GM13977 (cell line): ENCODE measurements around the gene DCUN1D1.

Experiments used
- DNase-seq: peaks from one replicate; pipeline ENCODE4 v3.0.0; 2012; ENCODE audit warnings: low spot score
- in situ Hi-C: fragments of 300-500 bp; cut with MboI; formaldehyde crosslinking; loops from one replicate; pipeline ENCODE4 v1.12.0; 2022; ENCODE audit warnings: low sequenced_read_pairs, low pct_unique_long_range_greater_than_20kb, mixed read lengths, inconsistent platforms; ENCODE audit not compliant: unreplicated experiment
- TF ChIP-seq, protein P1 (sequence below): IDR thresholded peaks from 2 replicates; pipeline ENCODE4 v1.5.1; 2012; ENCODE audit warnings: mild to moderate bottlenecking, control low read depth; ENCODE audit not compliant: insufficient read depth; ENCODE audit errors: extremely low read depth, missing control alignments

Gene DCUN1D1

DNA sequence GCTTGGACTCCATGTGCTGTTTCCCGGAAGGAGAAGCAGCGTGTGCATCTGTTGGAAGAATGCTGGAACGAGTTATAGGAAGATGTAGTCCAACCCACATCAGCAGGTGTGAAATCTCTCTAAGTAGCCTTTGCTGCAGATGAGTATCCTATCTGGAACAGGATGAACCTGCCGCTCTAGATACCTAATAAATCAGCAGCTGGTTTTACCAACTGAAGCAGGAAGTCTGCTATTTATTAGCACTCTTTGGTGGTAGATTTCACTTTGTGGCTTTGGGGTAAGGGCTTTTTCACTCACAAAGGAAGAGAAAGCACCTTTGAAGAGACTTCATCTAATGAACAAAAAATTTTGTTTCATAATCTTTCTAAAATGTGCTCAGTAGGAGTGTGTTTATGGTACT, 66.4 kb downstream of the DCUN1D1 start:
- in situ Hi-C loops = loop anchor here (25.0 kb wide), 1 partner anchor 473 kb away; no protein-coding TSS in a partner anchor
- TF ChIP-seq, protein P1, sequence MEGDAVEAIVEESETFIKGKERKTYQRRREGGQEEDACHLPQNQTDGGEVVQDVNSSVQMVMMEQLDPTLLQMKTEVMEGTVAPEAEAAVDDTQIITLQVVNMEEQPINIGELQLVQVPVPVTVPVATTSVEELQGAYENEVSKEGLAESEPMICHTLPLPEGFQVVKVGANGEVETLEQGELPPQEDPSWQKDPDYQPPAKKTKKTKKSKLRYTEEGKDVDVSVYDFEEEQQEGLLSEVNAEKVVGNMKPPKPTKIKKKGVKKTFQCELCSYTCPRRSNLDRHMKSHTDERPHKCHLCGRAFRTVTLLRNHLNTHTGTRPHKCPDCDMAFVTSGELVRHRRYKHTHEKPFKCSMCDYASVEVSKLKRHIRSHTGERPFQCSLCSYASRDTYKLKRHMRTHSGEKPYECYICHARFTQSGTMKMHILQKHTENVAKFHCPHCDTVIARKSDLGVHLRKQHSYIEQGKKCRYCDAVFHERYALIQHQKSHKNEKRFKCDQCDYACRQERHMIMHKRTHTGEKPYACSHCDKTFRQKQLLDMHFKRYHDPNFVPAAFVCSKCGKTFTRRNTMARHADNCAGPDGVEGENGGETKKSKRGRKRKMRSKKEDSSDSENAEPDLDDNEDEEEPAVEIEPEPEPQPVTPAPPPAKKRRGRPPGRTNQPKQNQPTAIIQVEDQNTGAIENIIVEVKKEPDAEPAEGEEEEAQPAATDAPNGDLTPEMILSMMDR = no peak
- peak; percentile 41 for DNase-seq

DNA sequence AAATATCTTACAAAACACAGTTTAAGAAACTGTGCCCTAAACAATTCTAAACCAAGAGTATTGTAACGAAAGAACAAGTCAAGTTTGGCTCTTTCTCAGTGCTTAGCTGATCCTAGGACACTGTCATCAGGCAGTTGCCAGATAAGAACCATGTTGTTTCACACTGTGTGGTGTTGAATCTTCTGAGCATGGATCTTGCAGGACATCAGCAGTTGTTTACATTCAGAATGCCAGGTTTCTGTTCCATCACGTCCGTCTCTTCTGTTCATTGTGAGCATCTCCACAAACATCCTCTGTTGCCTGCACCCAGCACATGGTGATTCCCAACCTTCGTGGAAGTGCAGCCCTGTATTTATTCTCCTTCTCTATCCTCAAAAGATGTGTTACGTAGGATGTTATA, 67.9 kb downstream of the DCUN1D1 start:
- DNase-seq = no peak
- in situ Hi-C loops = loop anchor here (25.0 kb wide), 1 partner anchor 475 kb away; no protein-coding TSS in a partner anchor
- TF ChIP-seq, protein P1 = no peak

DNA sequence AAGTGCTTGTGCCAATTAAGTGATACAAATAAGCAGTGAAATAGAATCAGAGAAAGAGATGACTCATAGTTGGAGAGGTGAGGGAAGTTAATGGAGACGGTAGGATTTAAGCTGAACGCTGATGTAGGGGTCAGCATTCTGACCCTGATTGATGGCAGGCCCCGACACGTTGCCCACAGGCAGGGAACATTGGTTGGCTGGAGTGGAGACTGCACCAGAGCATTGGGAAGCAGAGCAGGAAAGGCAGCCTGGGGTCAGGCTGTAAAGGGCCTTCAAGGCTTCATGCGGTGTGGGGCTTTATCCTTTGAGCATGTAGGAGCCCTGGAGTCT, 68.6 kb downstream of the DCUN1D1 start:
- no peak for DNase-seq
- TF ChIP-seq, protein P1 = no peak
- in situ Hi-C loops = loop anchor here (25.0 kb wide), 1 partner anchor 476 kb away; no protein-coding TSS in a partner anchor

DNA sequence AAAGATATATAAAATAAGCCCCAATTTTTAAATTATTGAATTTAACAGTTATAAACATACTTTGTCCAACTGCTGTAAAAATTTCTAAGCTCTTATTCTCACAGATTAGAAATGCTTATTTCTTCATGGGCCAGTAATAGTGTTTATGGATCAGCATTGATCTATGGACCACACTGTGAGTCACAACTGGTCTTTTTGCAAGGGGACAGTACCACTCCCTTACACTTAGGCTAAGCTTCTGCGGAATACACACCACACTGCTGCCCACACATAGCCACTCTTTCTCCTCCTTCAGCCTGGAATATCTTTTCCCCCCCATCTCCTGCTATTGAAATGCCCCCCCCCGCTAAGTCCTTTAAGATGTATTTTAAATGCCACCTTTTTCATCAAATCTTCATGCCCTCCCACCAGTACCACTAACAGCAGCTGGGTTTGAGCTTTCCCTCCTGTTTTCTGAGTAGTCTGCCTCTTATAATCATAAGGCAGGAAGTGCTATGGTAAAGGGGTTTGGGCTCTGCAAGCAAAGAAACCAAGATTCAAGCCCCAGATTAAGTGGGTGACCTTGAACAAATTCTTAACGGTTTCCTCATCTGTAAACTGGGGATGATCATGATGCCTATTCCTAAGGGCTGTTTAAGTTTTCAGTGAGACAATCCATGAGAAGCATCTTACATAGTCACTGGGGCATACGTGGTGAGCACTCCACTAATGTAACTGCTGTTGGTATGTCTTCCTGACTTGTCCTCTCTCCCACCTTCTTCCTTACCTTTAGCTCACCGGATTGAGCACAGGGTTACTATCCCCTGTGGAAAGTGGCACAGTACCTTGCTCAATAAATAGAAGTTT, 69.2 kb downstream of the DCUN1D1 start:
- TF ChIP-seq, protein P1 = no peak
- in situ Hi-C loops = loop anchor here (25.0 kb wide), 1 partner anchor 476 kb away; no protein-coding TSS in a partner anchor
- DNase-seq = no peak

DNA sequence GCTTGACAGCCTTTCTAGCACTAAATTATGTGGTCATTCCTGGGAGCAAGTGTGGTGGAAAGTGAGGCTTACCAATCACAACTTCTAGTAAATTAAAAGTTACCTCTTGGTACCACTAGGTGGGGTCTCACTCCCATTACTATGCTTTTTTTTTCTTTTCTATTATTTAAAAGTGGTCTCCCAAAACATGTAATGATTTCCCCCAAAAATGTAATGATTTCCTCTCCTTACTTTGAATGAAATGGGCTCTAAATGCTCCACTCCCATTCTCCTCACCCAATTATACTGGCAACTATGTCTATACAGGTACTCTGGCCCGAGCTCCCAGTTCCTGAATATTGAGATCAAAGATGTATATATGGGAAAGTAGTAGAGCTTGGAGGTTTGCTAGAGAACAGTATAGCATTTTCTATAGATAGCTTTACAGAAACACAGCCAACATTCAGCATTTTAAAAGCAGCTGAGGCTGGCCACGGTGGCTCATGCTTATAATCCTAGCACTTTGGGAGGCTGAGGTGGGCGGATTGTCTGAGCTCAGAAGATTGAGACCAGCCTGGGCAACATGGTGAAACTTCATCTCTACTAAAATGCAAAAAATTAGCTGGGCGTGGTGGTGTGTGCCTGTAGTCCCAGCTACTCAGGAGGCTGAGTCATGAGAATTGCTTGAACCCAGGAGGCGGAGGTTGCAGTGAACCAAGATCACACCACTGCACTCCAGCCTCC, 70.9 kb downstream of the DCUN1D1 start:
- in situ Hi-C loops = loop anchor here (25.0 kb wide), 1 partner anchor 478 kb away; no protein-coding TSS in a partner anchor
- peak; percentile 13 for DNase-seq
- TF ChIP-seq, protein P1 = peak; percentile 53

DNA sequence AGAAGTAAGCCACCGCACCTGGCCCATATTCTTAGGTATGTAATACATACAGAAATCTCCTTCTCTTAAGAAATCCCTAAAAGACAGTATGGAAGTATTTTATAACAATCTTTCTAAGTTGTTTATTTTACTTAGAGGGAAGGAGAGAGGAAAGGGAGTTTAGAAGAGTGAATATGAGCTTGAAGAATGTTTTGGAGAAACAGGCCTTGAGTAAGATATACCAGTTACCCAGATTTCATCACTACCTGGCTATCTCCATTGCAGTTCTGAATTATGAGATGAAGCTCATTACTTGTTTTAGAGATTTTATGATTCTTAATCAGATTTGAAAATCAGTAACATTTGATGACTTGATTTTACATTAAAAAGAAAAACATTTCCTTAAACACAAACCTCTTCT, 71.9 kb downstream of the DCUN1D1 start:
- in situ Hi-C loops = loop anchor here (25.0 kb wide), 1 partner anchor 479 kb away; no protein-coding TSS in a partner anchor
- no peak for DNase-seq

More for the DNA sequence above, 71.9 kb downstream of the DCUN1D1 start:
- TF ChIP-seq, protein P1 = no peak
